WERI-Rb-1 (cell line): Measurements from ENCODE around the gene COQ8A.

Source experiments
- DNase-seq: peaks from one replicate; pipeline ENCODE4 v3.0.0-alpha.2; 2020
- H3K27ac ChIP-seq: fragments of 250-450 bp; sonication (Bioruptor Pico); 2 replicates; pipeline ENCODE4 v1.5.1; 2020; ENCODE audit warnings: mild to moderate bottlenecking, moderate library complexity
- H3K27me3 ChIP-seq: fragments of 250-450 bp; sonication (Bioruptor Pico); 2 replicates; pipeline ENCODE4 v1.5.1; 2021; ENCODE audit warnings: mild to moderate bottlenecking, low read depth, moderate library complexity; ENCODE audit not compliant: insufficient read depth, severe bottlenecking
- H3K36me3 ChIP-seq: fragments of 250-450 bp; sonication (Bioruptor Pico); 2 replicates; pipeline ENCODE4 v1.5.1; 2020; ENCODE audit warnings: mild to moderate bottlenecking, moderate library complexity
- H3K4me3 ChIP-seq: 2 replicates; pipeline ENCODE4 v1.5.1; 2011; ENCODE audit warnings: low read depth, mild to moderate bottlenecking, control low read depth, low read length
- H3K9me3 ChIP-seq: fragments of 250-450 bp; sonication (Bioruptor Pico); 2 replicates; pipeline ENCODE4 v1.5.1; 2021; ENCODE audit warnings: mild to moderate bottlenecking, moderate library complexity; ENCODE audit not compliant: severe bottlenecking
- TF ChIP-seq, protein P1 (sequence below): IDR thresholded peaks from 2 replicates; pipeline ENCODE4 v1.5.1; 2011; ENCODE audit warnings: low read depth, mild to moderate bottlenecking, control low read depth, inconsistent platforms, low read length

The COQ8A gene

DNA sequence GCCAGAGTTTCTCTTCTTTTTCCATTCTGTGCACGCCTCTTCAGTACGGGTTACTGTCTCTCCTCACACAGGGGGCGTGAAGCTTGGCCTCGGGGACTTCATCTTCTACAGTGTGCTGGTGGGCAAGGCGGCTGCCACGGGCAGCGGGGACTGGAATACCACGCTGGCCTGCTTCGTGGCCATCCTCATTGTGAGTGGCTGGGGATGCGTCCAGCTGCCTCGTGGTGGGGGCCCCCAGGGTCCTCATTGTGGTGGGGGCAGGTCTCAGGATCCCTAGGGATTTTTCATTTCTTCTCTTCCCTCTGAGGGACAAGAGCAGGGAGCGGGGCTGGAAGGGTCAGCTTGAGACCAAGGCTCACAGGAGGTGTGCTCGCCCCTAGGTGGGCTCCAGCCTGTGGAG lies 46.2 kb upstream of the COQ8A start:
- H3K9me3 ChIP-seq: no peaks in the 10 kb centered on the region
- TF ChIP-seq, protein P1, sequence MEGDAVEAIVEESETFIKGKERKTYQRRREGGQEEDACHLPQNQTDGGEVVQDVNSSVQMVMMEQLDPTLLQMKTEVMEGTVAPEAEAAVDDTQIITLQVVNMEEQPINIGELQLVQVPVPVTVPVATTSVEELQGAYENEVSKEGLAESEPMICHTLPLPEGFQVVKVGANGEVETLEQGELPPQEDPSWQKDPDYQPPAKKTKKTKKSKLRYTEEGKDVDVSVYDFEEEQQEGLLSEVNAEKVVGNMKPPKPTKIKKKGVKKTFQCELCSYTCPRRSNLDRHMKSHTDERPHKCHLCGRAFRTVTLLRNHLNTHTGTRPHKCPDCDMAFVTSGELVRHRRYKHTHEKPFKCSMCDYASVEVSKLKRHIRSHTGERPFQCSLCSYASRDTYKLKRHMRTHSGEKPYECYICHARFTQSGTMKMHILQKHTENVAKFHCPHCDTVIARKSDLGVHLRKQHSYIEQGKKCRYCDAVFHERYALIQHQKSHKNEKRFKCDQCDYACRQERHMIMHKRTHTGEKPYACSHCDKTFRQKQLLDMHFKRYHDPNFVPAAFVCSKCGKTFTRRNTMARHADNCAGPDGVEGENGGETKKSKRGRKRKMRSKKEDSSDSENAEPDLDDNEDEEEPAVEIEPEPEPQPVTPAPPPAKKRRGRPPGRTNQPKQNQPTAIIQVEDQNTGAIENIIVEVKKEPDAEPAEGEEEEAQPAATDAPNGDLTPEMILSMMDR: no peak
- no peak overlapping the region for H3K4me3 ChIP-seq
- H3K27ac ChIP-seq: no peak overlapping the region
- H3K36me3 ChIP-seq: no peaks in the 10 kb centered on the region
- H3K27me3 ChIP-seq: no peaks in the 10 kb centered on the region
- no peak for DNase-seq

DNA sequence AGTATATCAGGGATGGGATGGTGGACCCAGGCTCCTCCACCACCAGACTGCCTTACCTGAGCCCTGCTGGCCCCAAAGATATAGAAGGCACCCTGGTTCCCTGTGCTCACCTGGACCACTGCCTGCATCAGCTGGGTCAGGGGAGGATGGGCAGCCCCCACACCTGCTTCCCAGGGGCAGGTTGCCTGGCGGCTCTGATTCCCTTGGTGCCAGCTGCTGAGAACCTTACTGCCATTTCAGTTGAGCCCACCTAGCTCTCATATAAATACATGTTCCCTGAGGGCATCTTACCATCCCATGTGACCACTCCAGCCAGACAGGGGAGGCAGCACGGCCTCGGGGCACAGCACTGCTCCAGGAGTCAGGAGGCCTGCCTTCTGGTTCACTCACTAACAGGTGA lies 45.3 kb upstream of the COQ8A start:
- H3K36me3 ChIP-seq: no peaks in the 10 kb centered on the region
- no peaks in the 10 kb centered on the region for H3K9me3 ChIP-seq
- DNase-seq: no peak

DNA sequence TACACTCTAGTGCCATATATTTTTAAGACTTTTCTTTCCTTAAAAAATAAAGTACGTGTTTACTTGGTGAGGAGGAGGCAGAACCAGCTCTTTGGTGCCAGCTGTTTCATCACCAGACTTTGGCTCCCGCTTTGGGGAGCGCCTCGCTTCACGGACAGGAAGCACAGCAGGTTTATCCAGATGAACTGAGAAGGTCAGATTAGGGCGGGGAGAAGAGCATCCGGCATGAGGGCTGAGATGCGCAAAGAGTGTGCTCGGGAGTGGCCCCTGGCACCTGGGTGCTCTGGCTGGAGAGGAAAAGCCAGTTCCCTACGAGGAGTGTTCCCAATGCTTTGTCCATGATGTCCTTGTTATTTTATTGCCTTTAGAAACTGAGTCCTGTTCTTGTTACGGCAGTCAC lies 44.5 kb upstream of the COQ8A start:
- no peak overlapping the region for H3K4me3 ChIP-seq
- H3K36me3 ChIP-seq: no peaks in the 10 kb centered on the region
- H3K27ac ChIP-seq: no peak overlapping the region
- TF ChIP-seq, protein P1: no peak
- no peaks in the 10 kb centered on the region for H3K9me3 ChIP-seq
- H3K27me3 ChIP-seq: no peaks in the 10 kb centered on the region
- no peak for DNase-seq

More for the DNA sequence above, 45.3 kb upstream of the COQ8A start:
- TF ChIP-seq, protein P1: no peak
- no peaks in the 10 kb centered on the region for H3K27me3 ChIP-seq
- H3K4me3 ChIP-seq: no peak overlapping the region
- H3K27ac ChIP-seq: no peak overlapping the region

DNA sequence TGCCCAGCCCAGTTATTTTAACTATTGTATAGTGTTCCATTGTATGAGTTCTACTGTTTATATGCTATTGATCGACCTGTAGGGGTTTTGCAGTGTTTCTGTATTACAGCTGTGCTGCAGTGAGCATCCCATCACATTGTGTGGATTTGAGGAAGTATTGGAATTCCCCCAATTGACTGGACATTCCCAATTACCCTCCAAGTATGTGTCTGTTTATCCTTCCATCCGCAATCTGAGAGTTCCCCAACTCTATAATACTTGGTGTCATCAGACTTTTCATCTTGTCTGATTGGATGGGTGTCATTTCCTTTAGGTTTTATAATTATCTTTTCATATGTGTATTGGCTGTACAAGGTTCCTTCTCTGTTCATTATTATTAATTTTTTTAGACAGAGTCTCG lies 41.8 kb upstream of the COQ8A start:
- no peaks in the 10 kb centered on the region for H3K9me3 ChIP-seq
- TF ChIP-seq, protein P1: no peak
- no peak overlapping the region for H3K4me3 ChIP-seq
- H3K27me3 ChIP-seq: no peaks in the 10 kb centered on the region
- no peak for DNase-seq
- no peak overlapping the region for H3K27ac ChIP-seq
- no peaks in the 10 kb centered on the region for H3K36me3 ChIP-seq

DNA sequence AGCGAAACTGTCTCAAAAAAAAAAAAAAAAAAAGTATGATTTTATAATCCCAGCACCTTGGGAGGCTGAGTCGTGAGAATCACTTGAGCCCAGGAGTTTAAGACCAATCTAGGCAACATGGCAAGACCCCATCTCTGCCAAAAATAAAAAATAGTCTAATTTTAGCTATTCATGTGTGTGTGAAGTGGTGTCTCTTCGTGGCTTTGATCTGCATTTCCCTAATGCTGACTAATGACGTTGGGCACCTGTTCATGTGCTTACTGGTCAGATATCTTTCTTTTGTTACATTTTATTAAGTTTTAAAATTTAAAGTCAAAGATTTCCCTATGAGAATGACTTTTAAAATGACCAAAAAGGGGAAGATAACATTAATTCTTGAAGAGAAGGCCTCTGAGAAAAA lies 38.7 kb upstream of the COQ8A start:
- no peaks in the 10 kb centered on the region for H3K27me3 ChIP-seq
- no peaks in the 10 kb centered on the region for H3K9me3 ChIP-seq
- H3K36me3 ChIP-seq: no peaks in the 10 kb centered on the region

DNA sequence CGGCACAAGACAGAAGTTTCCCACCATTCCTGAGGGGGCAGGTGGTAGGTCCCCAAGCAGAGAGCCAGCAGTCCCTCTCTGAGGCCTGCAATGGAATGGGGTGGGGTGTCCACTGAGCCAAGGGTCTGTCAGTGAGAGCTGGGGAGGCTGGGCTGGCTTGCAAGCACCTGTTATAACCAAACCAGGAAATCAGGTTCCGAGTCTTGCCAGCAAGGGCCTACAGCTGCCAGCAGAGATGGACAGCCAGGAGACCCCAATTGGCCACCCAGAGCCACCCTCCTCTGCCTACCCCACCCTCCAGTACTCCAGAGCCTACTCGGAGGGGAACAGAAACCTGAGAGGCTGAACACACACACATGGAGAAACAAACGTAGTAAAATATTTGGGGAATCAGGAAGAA lies 37.5 kb upstream of the COQ8A start:
- Histone ChIP-seq H3K36me3 (no peaks in the 10 kb centered on the region), H3K27me3 (no peaks in the 10 kb centered on the region), H3K9me3 (no peaks in the 10 kb centered on the region), H3K27ac (no peak overlapping the region), H3K4me3 (no peak overlapping the region)
- no peak for DNase-seq
- TF ChIP-seq, protein P1: no peak

More for the DNA sequence above, 38.7 kb upstream of the COQ8A start:
- DNase-seq: no peak
- TF ChIP-seq, protein P1: no peak
- H3K4me3 ChIP-seq: no peak overlapping the region
- no peak overlapping the region for H3K27ac ChIP-seq
